T47D (cell line): ENCODE data around the gene INSM1.

ENCODE experiments used
- DNase-seq, 2 experiments: peaks; one replicate each; pipeline versions ENCODE4 v3.0.0 to v3.0.0-alpha.2; 2011 to 2012; ENCODE audit warnings: low read depth in 1 of 2, low spot score in 1 of 2
- JUND ChIP-seq: IDR thresholded peaks from 2 replicates; pipeline ENCODE4 v1.6.1; 2012; ENCODE audit warnings: low read depth
- in situ Hi-C: cut with HindIII; loops from 2 replicates; pipeline ENCODE4 v1.10.0; 2016; ENCODE audit warnings: low sequenced_read_pairs, low pct_unique_long_range_greater_than_20kb

INSM1 gene

GRCh38 chr20:20367575-20368417 lies at the start of gene INSM1:
TSS of gene INSM1 (plus strand) at chr20:20368104. CDS start at chr20:20368268, 164 bp downstream.
- in situ Hi-C loops, result no loop called here

GRCh38 chr20:20318365-20319161 lies 49.3 kb upstream of the INSM1 start:
- in situ Hi-C loops, result no loop called here
- no peak for DNase-seq

More at GRCh38 chr20:20367575-20368417, at the start of gene INSM1:
- no peak for TF ChIP-seq JUND
- DNase-seq, result no peak

GRCh38 chr20:20321134-20321533 lies 46.8 kb upstream of the INSM1 start:
- TF ChIP-seq JUND, result no peak
- in situ Hi-C loops, result no loop called here
- no peak for DNase-seq

More at GRCh38 chr20:20318365-20319161, 49.3 kb upstream of the INSM1 start:
- no peak for TF ChIP-seq JUND

- in situ Hi-C loops, result no loop called here
- DNase-seq, result no peak
- TF ChIP-seq JUND, result no peak
Observed at GRCh38 chr20:20321917-20322316, 46.0 kb upstream of the INSM1 start.

GRCh38 chr20:20322912-20323311 lies 45.0 kb upstream of the INSM1 start:
- TF ChIP-seq JUND, result no peak
- DNase-seq, result no peak
- in situ Hi-C loops, result no loop called here

GRCh38 chr20:20327746-20328145 lies 40.2 kb upstream of the INSM1 start:
- TF ChIP-seq JUND, result no peak
- in situ Hi-C loops, result no loop called here
- no peak for DNase-seq

GRCh38 chr20:20329564-20329963 lies 38.3 kb upstream of the INSM1 start:
- in situ Hi-C loops, result no loop called here
- TF ChIP-seq JUND, result no peak
- DNase-seq, result no peak

GRCh38 chr20:20331156-20331555 lies 36.7 kb upstream of the INSM1 start:
- in situ Hi-C loops, result no loop called here
- TF ChIP-seq JUND, result no peak

GRCh38 chr20:20331817-20332216 lies 36.1 kb upstream of the INSM1 start:
- no peak for TF ChIP-seq JUND
- in situ Hi-C loops, result no loop called here
- no peak for DNase-seq

More at GRCh38 chr20:20331156-20331555, 36.7 kb upstream of the INSM1 start:
- no peak for DNase-seq

- in situ Hi-C loops, result no loop called here
- DNase-seq, result no peak
- TF ChIP-seq JUND, result no peak
Observed at GRCh38 chr20:20333866-20334265, 34.0 kb upstream of the INSM1 start.

- in situ Hi-C loops, result no loop called here
- TF ChIP-seq JUND, result no peak
- DNase-seq, result no peak
Observed at GRCh38 chr20:20334489-20334888, 33.4 kb upstream of the INSM1 start.

- TF ChIP-seq JUND, result no peak
Observed at GRCh38 chr20:20338133-20338730, 29.7 kb upstream of the INSM1 start.

More at GRCh38 chr20:20338133-20338730, 29.7 kb upstream of the INSM1 start:
- no peak for DNase-seq
- in situ Hi-C loops, result no loop called here
